Erythroblast (primary cell): ENCODE measurements around the gene RASSF1.

Source experiments
- GATA1 ChIP-seq: IDR thresholded peaks from 2 replicates; pipeline ENCODE4 v1.6.1; 2011; ENCODE audit warnings: low read depth, mild to moderate bottlenecking, control low read depth, low read length, moderate library complexity
- POLR2A ChIP-seq: IDR thresholded peaks from 2 replicates; pipeline ENCODE4 v1.6.1; 2011; ENCODE audit warnings: mild to moderate bottlenecking, low read length

DNA sequence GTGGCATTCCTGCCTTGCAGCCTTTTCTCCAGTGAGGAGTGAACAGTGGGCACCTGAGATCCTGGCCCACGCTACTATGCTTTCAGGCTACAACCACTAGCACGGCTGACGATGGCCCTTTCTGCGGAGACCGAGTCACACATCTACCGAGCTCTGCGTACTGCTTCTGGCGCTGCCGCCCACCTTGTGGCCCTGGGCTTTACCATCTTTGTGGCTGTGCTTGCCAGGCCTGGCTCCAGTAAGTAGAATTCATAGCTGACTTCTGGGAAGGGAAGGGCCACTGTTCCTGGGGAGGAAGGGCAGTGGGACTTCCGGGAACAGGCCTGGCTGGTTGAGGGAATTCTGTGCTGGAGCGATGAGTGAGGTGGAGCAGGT, 10.7 kb upstream of the RASSF1 start:
- TF ChIP-seq POLR2A, result no peak
- no peak for TF ChIP-seq GATA1
